ENCODE data around the gene SH3PXD2A.

DNA sequence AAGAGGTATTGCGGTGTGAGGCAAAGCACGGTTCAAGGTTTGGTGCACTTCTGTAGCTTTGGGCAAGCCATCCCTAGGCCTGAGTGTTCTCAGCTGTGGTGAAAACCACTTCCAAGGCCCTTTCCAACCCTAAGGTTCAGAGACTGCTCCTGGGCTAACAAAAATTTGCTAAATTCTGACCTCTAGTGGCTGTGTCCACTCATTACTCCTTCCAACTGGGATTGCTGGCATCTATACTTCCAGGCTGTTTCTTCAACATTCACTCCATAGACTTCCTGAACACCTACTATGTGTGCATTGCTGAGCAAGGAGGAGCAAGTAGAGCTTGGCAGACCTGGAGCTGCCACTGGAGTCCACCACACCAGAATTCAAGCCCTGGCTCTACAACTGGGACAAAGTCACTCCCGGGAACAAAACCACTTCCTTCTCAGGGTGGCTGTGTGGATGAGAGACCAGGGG is 29.3 kb upstream of the SH3PXD2A start:
- TF ChIP-seq EP300 (IDR thresholded peaks at IDR 0.05) (no peak), POLR2A (IDR thresholded peaks at IDR 0.05) (no peak)
